Measurements from ENCODE around the gene STN1. TPM values are rescaled to one million over a fixed set of nuclear protein-coding genes. Genes with fewer than 3 reads are reported as not detected.

Gene STN1
- total and polyA plus RNA-seq, 10 of the 15 experiments (the other 5 are each of a cell fraction or from before 2014, with no cell fraction given): 22.2 to 31.8 (median 28.5) TPM

GRCh38 chr10:103870516-103870915 is 47.5 kb downstream of the STN1 start (continued):
- no peak for TF ChIP-seq POLR2AphosphoS2 (IDR thresholded peaks at IDR 0.05; ENCODE audit: low read depth, low read length)

- no peak overlapping the region for H3K27ac ChIP-seq (ENCODE audit: control insufficient read depth, insufficient read depth)
- H2AFZ ChIP-seq (ENCODE audit: control insufficient read depth, low read depth, low read length): no peak overlapping the region
- no peak overlapping the region for H3K4me2 ChIP-seq (ENCODE audit: control insufficient read depth, insufficient read depth)
- intact Hi-C loops (cut with micrococcal nuclease; ENCODE audit: unreplicated experiment) (no loop called here), in situ Hi-C loops (cut with MboI) (no loop called here)
- ChIA-PET CTCF (interaction anchor here (0.6 to 3.3 kb wide), 4 partner anchors 16 to 276 kb away, joined by 3 to 22 read pairs (median 8); no protein-coding TSS in a partner anchor), RAD21 (ENCODE audit: unreplicated experiment) (interaction anchor here (1.3 kb wide), 1 partner anchor 17 kb away, joined by 3 read pairs; no protein-coding TSS in a partner anchor), POLR2A (no interaction called here), SMC1A (ENCODE audit: uncharacterized antibody, unreplicated experiment) (interaction anchor here (1.6 kb wide), 1 partner anchor 156 kb away, joined by 4 read pairs; no protein-coding TSS in a partner anchor)
- H3K4me1 ChIP-seq (ENCODE audit: control insufficient read depth, insufficient read depth, low read length): no peaks in the 10 kb centered on the region
- no peak overlapping the region for H3K9ac ChIP-seq (ENCODE audit: control insufficient read depth, insufficient read depth, low read length)
- H3K27me3 ChIP-seq (replicated peaks in 1 of 2; ENCODE audit: control insufficient read depth in 2 of 2, insufficient read depth in 2 of 2, low read length in 1 of 2): no peaks in the 10 kb centered on the region
- BruUV-seq (replicated peaks): no TSS peak
- H3K79me2 ChIP-seq (ENCODE audit: control insufficient read depth, insufficient read depth, low read length): no peaks in the 10 kb centered on the region
- FAIRE-seq (no peak), DNase-seq (ENCODE audit: low read depth, low spot score) (no peak), ATAC-seq (no peak)
- 41% methylated on average over 4 of the region's 4 CpGs for WGBS (ENCODE audit: insufficient coverage, insufficient replicate concordance, low lambda C conversion rate, missing lambda C conversion rate)
- no peaks in the 10 kb centered on the region for H4K20me1 ChIP-seq (ENCODE audit: control insufficient read depth, insufficient read depth)
- H3K4me3 ChIP-seq: no peak overlapping the region
- H3K9me3 ChIP-seq (replicated peaks; ENCODE audit: control insufficient read depth, insufficient read depth, low read length): peaks cover 5% of the 10 kb centered on the region
- no peaks in the 10 kb centered on the region for H3K36me3 ChIP-seq (ENCODE audit: control insufficient read depth in 2 of 2, insufficient read depth in 2 of 2, low read length in 1 of 2)
- TF ChIP-seq IRF5 (IDR thresholded peaks at IDR 0.05; ENCODE audit: borderline replicate concordance): no peak
- no peak for TF ChIP-seq PKNOX1 (IDR thresholded peaks at IDR 0.05)
- no peak for TF ChIP-seq CBX3 (IDR thresholded peaks at IDR 0.05; ENCODE audit: borderline replicate concordance, low read depth)
- TF ChIP-seq NFYB (IDR thresholded peaks at IDR 0.05; ENCODE audit: insufficient read depth, low read depth, low read length): no peak
- TF ChIP-seq ZBED1 (IDR thresholded peaks at IDR 0.05; ENCODE audit: borderline replicate concordance): no peak
- no peak for TF ChIP-seq REST (IDR thresholded peaks at IDR 0.05; ENCODE audit: low read depth, low read length)
- no peak for TF ChIP-seq ZBTB4 (CRISPR knock-in tag; IDR thresholded peaks at IDR 0.05)
- TF ChIP-seq NFIC (IDR thresholded peaks at IDR 0.05; ENCODE audit: low read depth, low read length): no peak
- no peak for TF ChIP-seq POLR2AphosphoS5 (IDR thresholded peaks at IDR 0.05; ENCODE audit: low read length)
- no peak for TF ChIP-seq TARDBP (IDR thresholded peaks at IDR 0.05; ENCODE audit: borderline replicate concordance)
- TF ChIP-seq ZNF24 (IDR thresholded peaks at IDR 0.05): no peak
- no peak for TF ChIP-seq NR2C2 (IDR thresholded peaks at IDR 0.05; ENCODE audit: borderline replicate concordance, control insufficient read depth, insufficient read length, low read depth)
Observed at GRCh38 chr10:103869336-103869735, 48.6 kb downstream of the STN1 start.

Measured in GM12878 (cell line).